Colon (tissue), 2 donors: ENCODE data around the gene TMEM121.
"Not testable (repeated sequence)": the region's sequence is repeated elsewhere in the genome, so short reads cannot be mapped to it uniquely, and the experiment has no call there.

Source experiments
- FAIRE-seq: peaks from 2 replicates; lab custom pipeline; 2012; peaks lifted over from hg19 to GRCh38; lab: Jason Lieb, UNC
- donor health status: control.
- donor health status: control.

Gene TMEM121

GRCh38 chr14:105528586-105529318, 2.4 kb downstream of the TMEM121 start:
- FAIRE-seq = no peak

- no peak for FAIRE-seq
Measured at GRCh38 chr14:105529319-105529568, 2.9 kb downstream of the TMEM121 start.

GRCh38 chr14:105529569-105530284, 3.3 kb downstream of the TMEM121 start:
- FAIRE-seq = no peak

GRCh38 chr14:105530285-105531087, 4.1 kb downstream of the TMEM121 start:
- FAIRE-seq = no peak

GRCh38 chr14:105531088-105531893, 4.9 kb downstream of the TMEM121 start:
- no peak for FAIRE-seq

GRCh38 chr14:105531894-105532623, 5.7 kb downstream of the TMEM121 start:
- FAIRE-seq = no peak

GRCh38 chr14:105532735-105533141, 6.4 kb downstream of the TMEM121 start:
- no peak for FAIRE-seq

GRCh38 chr14:105533391-105533790, 7.0 kb downstream of the TMEM121 start:
- no peak for FAIRE-seq

GRCh38 chr14:105533811-105534498, 7.6 kb downstream of the TMEM121 start:
- no peak for FAIRE-seq

- FAIRE-seq = no peak
Measured at GRCh38 chr14:105534586-105534985, 8.2 kb downstream of the TMEM121 start.

GRCh38 chr14:105536051-105536450, 9.7 kb downstream of the TMEM121 start:
- no peak for FAIRE-seq

- FAIRE-seq = no peak
Measured at GRCh38 chr14:105536691-105537579, 10.6 kb downstream of the TMEM121 start.

- no peak for FAIRE-seq
Measured at GRCh38 chr14:105537580-105538474, 11.4 kb downstream of the TMEM121 start.

- FAIRE-seq = no peak
Measured at GRCh38 chr14:105538481-105539049, 12.2 kb downstream of the TMEM121 start.

- no peak for FAIRE-seq
Measured at GRCh38 chr14:105540811-105541210, 14.4 kb downstream of the TMEM121 start.

GRCh38 chr14:105541218-105541875, 15.0 kb downstream of the TMEM121 start:
- no peak for FAIRE-seq

- not testable (repeated sequence) for FAIRE-seq
Measured at GRCh38 chr14:105545676-105546075, 19.3 kb downstream of the TMEM121 start.

GRCh38 chr14:105546410-105546809, 20.0 kb downstream of the TMEM121 start:
- not testable (repeated sequence) for FAIRE-seq
